MM.1S (cell line): ENCODE data around the gene LRTM1.

Source experiments
- CTCF ChIP-seq: fragments of 300-600 bp; sonication (generic); IDR thresholded peaks from 2 replicates; pipeline ENCODE4 v1.5.1; 2016; ENCODE audit warnings: antibody characterized with exemption, low read length, mixed read lengths
- EZH2 ChIP-seq: fragments of 300-600 bp; sonication (generic); optimal IDR thresholded peaks from 2 replicates; pipeline ENCODE3; 2017; ENCODE audit warnings: low read depth, mild to moderate bottlenecking, antibody characterized with exemption, low read length, mixed read lengths
- EZH2phosphoT487 ChIP-seq: fragments of 300-600 bp; sonication (generic); IDR thresholded peaks from 2 replicates; pipeline ENCODE4 v1.6.1; 2018; ENCODE audit warnings: antibody characterized with exemption, low read length

- TF ChIP-seq EZH2phosphoT487 (no peak), CTCF (no peak), EZH2 (no peak)
Measured at GRCh38 chr3:54969652-54970051, 41.8 kb upstream of the LRTM1 start.
